Mammary epithelial cell (primary cell): Measurements from ENCODE around the gene SYT15.

Source experiments
- EZH2 ChIP-seq: IDR thresholded peaks from 2 replicates; pipeline ENCODE4 v1.6.1; 2012; ENCODE audit warnings: low read length, inconsistent platforms, borderline replicate concordance
- TF ChIP-seq, protein P1 (sequence below), 2 donors: IDR thresholded peaks in 1 of 2; conservative IDR thresholded peaks in 1 of 2; 2 replicates each; pipeline ENCODE4 v1.5.1; 2011 to 2012; ENCODE audit warnings: inconsistent platforms in 2 of 2, low read length in 2 of 2, mild to moderate bottlenecking in 2 of 2, control low read depth in 1 of 2, low read depth in 1 of 2; ENCODE audit not compliant: insufficient read depth in 1 of 2; ENCODE audit errors: extremely low read depth in 1 of 2

- TF ChIP-seq, protein P1, sequence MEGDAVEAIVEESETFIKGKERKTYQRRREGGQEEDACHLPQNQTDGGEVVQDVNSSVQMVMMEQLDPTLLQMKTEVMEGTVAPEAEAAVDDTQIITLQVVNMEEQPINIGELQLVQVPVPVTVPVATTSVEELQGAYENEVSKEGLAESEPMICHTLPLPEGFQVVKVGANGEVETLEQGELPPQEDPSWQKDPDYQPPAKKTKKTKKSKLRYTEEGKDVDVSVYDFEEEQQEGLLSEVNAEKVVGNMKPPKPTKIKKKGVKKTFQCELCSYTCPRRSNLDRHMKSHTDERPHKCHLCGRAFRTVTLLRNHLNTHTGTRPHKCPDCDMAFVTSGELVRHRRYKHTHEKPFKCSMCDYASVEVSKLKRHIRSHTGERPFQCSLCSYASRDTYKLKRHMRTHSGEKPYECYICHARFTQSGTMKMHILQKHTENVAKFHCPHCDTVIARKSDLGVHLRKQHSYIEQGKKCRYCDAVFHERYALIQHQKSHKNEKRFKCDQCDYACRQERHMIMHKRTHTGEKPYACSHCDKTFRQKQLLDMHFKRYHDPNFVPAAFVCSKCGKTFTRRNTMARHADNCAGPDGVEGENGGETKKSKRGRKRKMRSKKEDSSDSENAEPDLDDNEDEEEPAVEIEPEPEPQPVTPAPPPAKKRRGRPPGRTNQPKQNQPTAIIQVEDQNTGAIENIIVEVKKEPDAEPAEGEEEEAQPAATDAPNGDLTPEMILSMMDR (conservative IDR thresholded peaks at IDR 0.05 in 1 of 2, IDR thresholded peaks at IDR 0.05 in 1 of 2; ENCODE audit: extremely low read depth in 1 of 2, insufficient read depth in 1 of 2, low read depth in 1 of 2, low read length in 2 of 2), result no peak
- no peak for TF ChIP-seq EZH2
Observed at GRCh38 chr10:46539596-46540411, 39.1 kb upstream of the SYT15 start.
